Gastrocnemius medialis (tissue), 4 donors: ENCODE measurements around the gene ATP6V1F. TPM values are rescaled to one million over a fixed set of nuclear protein-coding genes. Genes with fewer than 3 reads are reported as not detected.

ENCODE experiments used
- ATAC-seq, 2 donors: fragments of 150-250 bp; one replicate each; pipeline ENCODE4 v1.9.1; 2016
- DNase-seq, 2 donors: peaks; one replicate each; pipeline ENCODE4 v3.0.0-alpha.2; 2019
- H3K27ac ChIP-seq, 4 donors: fragments of 200-600 bp; sonication (generic); 1 replicate in 1 of 4; 2 replicates in 3 of 4; pipeline ENCODE4 v1.5.1; 2016 to 2018; ENCODE audit warnings: mild to moderate bottlenecking in 2 of 4, moderate library complexity in 1 of 4
- H3K27me3 ChIP-seq, 3 donors: fragments of 200-600 bp; sonication (generic) in 2 of 3; 1 replicate in 1 of 3; 2 replicates in 2 of 3; pipeline versions ENCODE4 v1.5.1 to v1.6.0; 2016 to 2019; ENCODE audit warnings: mild to moderate bottlenecking in 1 of 3, moderate library complexity in 1 of 3
- H3K36me3 ChIP-seq, 2 donors: fragments of 200-600 bp; sonication (generic) in 1 of 2; one replicate each; pipeline ENCODE4 v1.5.1; 2017 to 2018
- H3K4me1 ChIP-seq, 2 donors: fragments of 200-600 bp; sonication (generic) in 1 of 2; one replicate each; pipeline ENCODE4 v1.5.1; 2016 to 2017; ENCODE audit warnings: mild to moderate bottlenecking in 2 of 2
- H3K4me3 ChIP-seq, 4 donors: fragments of 200-600 bp; sonication (generic) in 3 of 4; 1 replicate in 1 of 4; 2 replicates in 3 of 4; pipeline ENCODE4 v1.5.1; 2016 to 2019; ENCODE audit warnings: mild to moderate bottlenecking in 2 of 4
- H3K9me3 ChIP-seq, 3 donors: fragments of 200-600 bp; sonication (generic) in 2 of 3; 1 replicate in 1 of 3; 2 replicates in 2 of 3; pipeline ENCODE4 v1.5.1; 2016 to 2019
- POLR2A ChIP-seq, 2 donors: fragments of 450-650 bp; IDR thresholded peaks; one replicate each; pipeline ENCODE4 v1.6.1; 2017; ENCODE audit warnings: antibody characterized with exemption in 2 of 2, mild to moderate bottlenecking in 2 of 2, moderate library complexity in 2 of 2
- in situ Hi-C, 4 donors: fragments of 200-750 bp; cut with MboI; loops; one replicate each; pipeline versions ENCODE4 v1.15.0 to v1.8.0; 2017; ENCODE audit warnings: low sequenced_read_pairs in 4 of 4
- intact Hi-C: fragments of 100-400 bp; cut with DNase I; formaldehyde crosslinking; loops from one replicate; pipeline ENCODE4 v1.15.1; 2023; ENCODE audit warnings: low total_unique reads
- total RNA-seq, 4 donors: library from RNA; depleted of rRNA; stranded (reverse); fragments of >200 nt; gene quantifications; one replicate each; pipeline versions ENCODE4 v1.1.0 to v1.2.3, GENCODE V29; 2016
- TF ChIP-seq, protein P1 (sequence below), 5 experiments: fragments of 450-650 bp in 3 of 5; fragments of 200-600 bp in 2 of 5; sonication (generic) in 2 of 5; IDR thresholded peaks in 4 of 5; conservative IDR thresholded peaks in 1 of 5; 1 replicate in 4 of 5; 2 replicates in 1 of 5; pipeline ENCODE4 v1.5.1; 2016 to 2019; ENCODE audit warnings: antibody characterized with exemption in 5 of 5, mild to moderate bottlenecking in 3 of 5, moderate library complexity in 3 of 5

The ATP6V1F gene
- total RNA-seq, 4 donors from 2014 or later: 79.3 to 99.2 (median 82.3) TPM

DNA sequence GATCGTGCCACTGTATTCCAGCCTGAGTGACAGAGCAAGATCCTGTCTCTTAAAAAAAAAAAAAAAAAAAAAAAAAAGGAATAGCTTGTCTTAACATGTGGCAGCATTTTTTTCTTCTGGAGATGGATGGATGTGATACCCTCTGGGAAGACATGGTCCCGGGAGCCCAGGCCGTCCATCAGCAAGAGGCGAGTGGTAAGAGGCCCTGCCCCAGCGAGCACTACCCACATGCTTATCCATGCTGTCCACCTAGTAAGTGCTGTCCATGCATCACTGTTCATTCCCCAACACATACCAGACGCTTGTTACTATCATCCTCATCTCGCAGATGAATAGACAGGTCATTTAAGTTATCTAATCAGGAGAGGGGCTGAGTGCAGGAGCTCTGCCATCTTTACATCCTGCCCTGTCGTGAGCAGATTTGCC, 12.9 kb downstream of the ATP6V1F start:
- in situ Hi-C loops: loop anchor here (10.0 to 25.0 kb wide), 5 partner anchors 81 to 413 kb away; partner anchors contain the start of genes CCDC136 (in 2 of the 4), HILPDA (in 2 of the 4) and OPN1SW (in 1 of the 4)
- no peaks in the 10 kb centered on the region for H3K9me3 ChIP-seq
- H3K27ac ChIP-seq: no peak overlapping the region
- ATAC-seq (no peak), DNase-seq (peak in 1 of 2 donors; percentile 17)
- TF ChIP-seq, protein P1, sequence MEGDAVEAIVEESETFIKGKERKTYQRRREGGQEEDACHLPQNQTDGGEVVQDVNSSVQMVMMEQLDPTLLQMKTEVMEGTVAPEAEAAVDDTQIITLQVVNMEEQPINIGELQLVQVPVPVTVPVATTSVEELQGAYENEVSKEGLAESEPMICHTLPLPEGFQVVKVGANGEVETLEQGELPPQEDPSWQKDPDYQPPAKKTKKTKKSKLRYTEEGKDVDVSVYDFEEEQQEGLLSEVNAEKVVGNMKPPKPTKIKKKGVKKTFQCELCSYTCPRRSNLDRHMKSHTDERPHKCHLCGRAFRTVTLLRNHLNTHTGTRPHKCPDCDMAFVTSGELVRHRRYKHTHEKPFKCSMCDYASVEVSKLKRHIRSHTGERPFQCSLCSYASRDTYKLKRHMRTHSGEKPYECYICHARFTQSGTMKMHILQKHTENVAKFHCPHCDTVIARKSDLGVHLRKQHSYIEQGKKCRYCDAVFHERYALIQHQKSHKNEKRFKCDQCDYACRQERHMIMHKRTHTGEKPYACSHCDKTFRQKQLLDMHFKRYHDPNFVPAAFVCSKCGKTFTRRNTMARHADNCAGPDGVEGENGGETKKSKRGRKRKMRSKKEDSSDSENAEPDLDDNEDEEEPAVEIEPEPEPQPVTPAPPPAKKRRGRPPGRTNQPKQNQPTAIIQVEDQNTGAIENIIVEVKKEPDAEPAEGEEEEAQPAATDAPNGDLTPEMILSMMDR (IDR thresholded peaks at IDR 0.05 in 4 of 5, conservative IDR thresholded peaks at IDR 0.05 in 1 of 5): no peak
- no peak for TF ChIP-seq POLR2A (IDR thresholded peaks at IDR 0.05)
- intact Hi-C loops: no loop called here
- no peaks in the 10 kb centered on the region for H3K27me3 ChIP-seq
- H3K36me3 ChIP-seq: no peaks in the 10 kb centered on the region
- peaks cover 0 to 12% of the 10 kb centered on the region in 2 donors for H3K4me1 ChIP-seq
- H3K4me3 ChIP-seq: no peak overlapping the region

DNA sequence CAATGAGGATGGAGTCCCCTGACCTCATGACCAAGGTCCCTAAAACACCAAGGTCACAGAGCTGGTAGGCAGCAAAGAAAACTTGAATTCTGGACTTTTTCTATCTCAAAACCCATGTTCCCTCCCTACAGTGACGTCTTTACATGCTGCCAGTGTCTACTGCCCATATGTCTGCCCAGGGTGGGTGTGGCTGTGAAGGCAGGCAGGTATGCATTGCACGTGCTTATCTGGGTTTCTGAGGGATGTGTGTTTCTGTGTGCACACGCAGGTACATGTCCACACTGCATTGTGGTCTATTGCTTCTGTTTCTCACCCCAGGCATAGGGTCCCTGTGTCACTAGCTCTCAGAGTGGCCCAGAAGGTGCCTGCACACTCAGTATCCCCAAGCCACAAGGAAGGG, 13.5 kb downstream of the ATP6V1F start:
- Histone ChIP-seq H3K4me1 (peaks cover 0 to 12% of the 10 kb centered on the region in 2 donors), H3K4me3 (no peak overlapping the region), H3K9me3 (no peaks in the 10 kb centered on the region), H3K36me3 (no peaks in the 10 kb centered on the region), H3K27me3 (no peaks in the 10 kb centered on the region), H3K27ac (no peak overlapping the region)
- ATAC-seq: no peak
- no peak for DNase-seq
- in situ Hi-C loops (loop anchor here (10.0 to 25.0 kb wide), 5 partner anchors 81 to 414 kb away; partner anchors contain the start of genes CCDC136 (in 2 of the 4), HILPDA (in 2 of the 4) and OPN1SW (in 1 of the 4)), intact Hi-C loops (no loop called here)
- TF ChIP-seq, protein P1 (IDR thresholded peaks at IDR 0.05 in 4 of 5, conservative IDR thresholded peaks at IDR 0.05 in 1 of 5): no peak
- no peak for TF ChIP-seq POLR2A (IDR thresholded peaks at IDR 0.05)

DNA sequence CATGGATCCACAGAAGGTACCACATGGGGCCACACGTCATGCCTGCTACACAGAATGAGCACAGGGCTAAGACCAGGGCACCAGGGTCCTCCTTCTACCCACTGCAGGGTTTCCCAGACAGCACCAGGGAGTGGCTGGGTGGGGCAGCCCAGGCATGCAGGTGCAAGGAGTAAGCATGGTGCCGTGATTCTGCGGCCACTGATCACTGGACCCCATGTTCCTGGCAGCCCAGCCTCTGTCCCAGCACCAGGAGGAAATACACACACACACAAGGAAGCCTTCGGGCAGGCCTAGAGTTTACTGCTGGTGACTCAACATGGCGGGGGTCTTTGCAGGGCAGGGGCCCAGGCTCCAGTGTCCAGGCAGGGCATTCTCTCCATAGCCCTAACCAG, 13.9 kb downstream of the ATP6V1F start:
- DNase-seq: peak in 1 of 2 donors; percentile 24
- in situ Hi-C loops: loop anchor here (10.0 to 25.0 kb wide), 5 partner anchors 82 to 414 kb away; partner anchors contain the start of genes CCDC136 (in 2 of the 4), HILPDA (in 2 of the 4) and OPN1SW (in 1 of the 4)
- H3K36me3 ChIP-seq: no peaks in the 10 kb centered on the region
- H3K27ac ChIP-seq: no peak overlapping the region
- no peaks in the 10 kb centered on the region for H3K27me3 ChIP-seq
- TF ChIP-seq POLR2A (IDR thresholded peaks at IDR 0.05): no peak
- TF ChIP-seq, protein P1 (IDR thresholded peaks at IDR 0.05 in 4 of 5, conservative IDR thresholded peaks at IDR 0.05 in 1 of 5): no peak
- H3K9me3 ChIP-seq: no peaks in the 10 kb centered on the region
- ATAC-seq: no peak
- H3K4me3 ChIP-seq: no peak overlapping the region
- intact Hi-C loops: no loop called here
- peaks cover 0 to 12% of the 10 kb centered on the region in 2 donors for H3K4me1 ChIP-seq

DNA sequence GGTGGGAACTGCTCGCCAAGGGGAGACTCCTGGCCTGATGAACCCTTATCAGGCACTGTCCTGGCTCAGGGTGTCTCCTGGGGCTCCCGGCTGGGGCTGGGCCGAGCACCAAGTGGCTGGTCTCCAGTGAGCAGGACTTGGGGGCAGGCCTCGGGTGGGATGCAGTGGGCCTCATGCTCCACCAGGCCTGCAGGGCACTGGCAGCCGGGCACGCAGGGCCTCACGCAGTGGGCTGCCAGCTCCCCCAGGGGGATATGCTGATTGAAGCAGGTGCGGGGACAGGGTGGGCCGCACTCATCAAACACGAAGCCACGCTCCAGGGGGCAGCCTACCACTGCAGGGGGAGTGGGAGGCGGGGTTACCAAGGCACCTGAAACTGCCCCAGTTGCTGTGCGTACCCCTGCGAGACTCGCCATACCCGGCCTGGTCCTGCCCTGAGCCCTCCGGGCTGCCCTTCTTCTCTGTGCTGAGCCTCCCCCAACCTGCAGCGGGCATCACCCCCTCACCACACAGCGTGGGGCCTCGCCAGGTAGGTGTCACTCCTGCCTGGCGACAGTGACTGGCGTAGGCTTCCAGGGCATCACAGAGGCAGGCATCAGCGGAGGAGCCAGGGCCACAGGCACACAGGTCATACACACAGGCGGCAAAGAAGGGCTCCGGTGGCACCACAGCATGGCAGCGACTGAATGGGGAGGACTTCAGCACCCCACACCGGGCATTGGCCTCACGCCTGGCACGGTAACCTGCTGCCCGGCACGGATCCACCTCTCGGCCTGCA, 14.5 kb downstream of the ATP6V1F start:
- H3K36me3 ChIP-seq: no peaks in the 10 kb centered on the region
- intact Hi-C loops (no loop called here), in situ Hi-C loops (loop anchor here (10.0 to 25.0 kb wide), 5 partner anchors 82 to 415 kb away; partner anchors contain the start of genes CCDC136 (in 2 of the 4), HILPDA (in 2 of the 4) and OPN1SW (in 1 of the 4))
- H3K4me3 ChIP-seq: no peak overlapping the region
- no peaks in the 10 kb centered on the region for H3K27me3 ChIP-seq
- ATAC-seq: no peak
- no peaks in the 10 kb centered on the region for H3K9me3 ChIP-seq
- H3K4me1 ChIP-seq: peaks cover 0 to 12% of the 10 kb centered on the region in 2 donors
- TF ChIP-seq, protein P1 (IDR thresholded peaks at IDR 0.05 in 4 of 5, conservative IDR thresholded peaks at IDR 0.05 in 1 of 5): no peak
- TF ChIP-seq POLR2A (IDR thresholded peaks at IDR 0.05): no peak
- peak in 1 of 2 donors; percentile 30 for DNase-seq
- no peak overlapping the region for H3K27ac ChIP-seq
